Mammary epithelial cell (primary cell): ENCODE measurements around the gene EXTL2.

Experiments used
- CTCF ChIP-seq, 2 donors: IDR thresholded peaks in 1 of 2; conservative IDR thresholded peaks in 1 of 2; 2 replicates each; pipeline ENCODE4 v1.5.1; 2011 to 2012; ENCODE audit warnings: inconsistent platforms in 2 of 2, low read length in 2 of 2, mild to moderate bottlenecking in 2 of 2, control low read depth in 1 of 2, low read depth in 1 of 2; ENCODE audit not compliant: insufficient read depth in 1 of 2; ENCODE audit errors: extremely low read depth in 1 of 2
- EZH2 ChIP-seq: IDR thresholded peaks from 2 replicates; pipeline ENCODE4 v1.6.1; 2012; ENCODE audit warnings: low read length, inconsistent platforms, borderline replicate concordance

DNA sequence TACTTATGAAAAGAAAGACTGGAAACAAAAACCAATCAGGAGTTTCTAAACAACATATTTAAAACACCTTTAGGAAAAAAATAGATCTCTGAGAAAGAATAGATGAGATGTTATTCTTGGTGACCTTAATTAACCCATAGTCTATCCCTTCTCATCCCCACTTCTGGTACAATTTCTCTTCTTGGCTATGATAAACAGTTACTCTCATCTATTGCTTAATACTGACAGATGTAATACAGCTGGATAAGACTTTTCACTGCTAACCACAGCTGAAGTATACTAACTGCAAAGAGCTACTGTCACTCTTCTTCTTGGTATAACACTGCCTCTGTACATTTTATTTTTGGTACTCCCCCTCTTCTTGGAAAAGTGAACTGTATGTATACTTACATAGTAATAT lies 15.2 kb downstream of the EXTL2 start:
- TF ChIP-seq CTCF (conservative IDR thresholded peaks at IDR 0.05 in 1 of 2, IDR thresholded peaks at IDR 0.05 in 1 of 2; ENCODE audit: extremely low read depth in 1 of 2, insufficient read depth in 1 of 2, low read depth in 1 of 2, low read length in 2 of 2) (no peak), EZH2 (no peak)
